Measurements from ENCODE around the gene PGM5. TPM values are rescaled to one million over a fixed set of nuclear protein-coding genes. Genes with fewer than 3 reads are reported as not detected.

Gene PGM5
- total RNA-seq, 3 donors from 2014 or later (not counting 1 experiment from before 2014, with no cell fraction given) = 0.43 to 1.8 TPM; not detected in 1

GRCh38 chr9:68416936-68417564 lies 60.6 kb downstream of the PGM5 start:
- no peaks in the 10 kb centered on the region for H3K36me3 ChIP-seq (ENCODE audit: control insufficient read depth, insufficient read depth, low read length)
- H3K9me3 ChIP-seq (ENCODE audit: control insufficient read depth, insufficient read depth, low read length) = no peaks in the 10 kb centered on the region
- Mint-ChIP-seq H3K4me3 (no peak overlapping the region), H3K4me1 (peaks cover 0 to 9% of the 10 kb centered on the region in 2 donors), H3K36me3 (no peaks in the 10 kb centered on the region), H3K27me3 (ENCODE audit: low read depth in 2 of 2) (no peaks in the 10 kb centered on the region), H3K9me3 (no peaks in the 10 kb centered on the region), H3K27ac (no peak overlapping the region)
- peak; percentile 18 for TF ChIP-seq CTCF (IDR thresholded peaks at IDR 0.05)
- no peaks in the 10 kb centered on the region for H3K4me1 ChIP-seq (ENCODE audit: control insufficient read depth, insufficient read depth, low read length)
- no peak overlapping the region for H3K4me3 ChIP-seq (ENCODE audit: low read length)
- 53% methylated on average over 8 of the region's 8 CpGs for WGBS (ENCODE audit: insufficient coverage)
- ATAC-seq (peak in 1 of 3 donors; percentile 57), DNase-seq (peak in 1 of 2 donors; percentile 3)
- H3K27me3 ChIP-seq (ENCODE audit: control insufficient read depth, insufficient read depth, low read length) = no peaks in the 10 kb centered on the region
- no peak overlapping the region for H3K27ac ChIP-seq (ENCODE audit: low read length)
- intact Hi-C loops (cut with micrococcal nuclease) = no loop called here

GRCh38 chr9:68417762-68418161 lies 61.4 kb downstream of the PGM5 start:
- intact Hi-C loops (cut with micrococcal nuclease) = no loop called here
- no peaks in the 10 kb centered on the region for H3K9me3 ChIP-seq (ENCODE audit: control insufficient read depth, insufficient read depth, low read length)
- Mint-ChIP-seq H3K4me3 (no peak overlapping the region), H3K9me3 (no peaks in the 10 kb centered on the region), H3K36me3 (no peaks in the 10 kb centered on the region), H3K27ac (no peak overlapping the region), H3K27me3 (ENCODE audit: low read depth in 2 of 2) (no peaks in the 10 kb centered on the region), H3K4me1 (peaks cover 0 to 9% of the 10 kb centered on the region in 2 donors)
- no peak for TF ChIP-seq CTCF (IDR thresholded peaks at IDR 0.05)
- ATAC-seq = no peak
- H3K27ac ChIP-seq (ENCODE audit: low read length) = no peak overlapping the region
- no peaks in the 10 kb centered on the region for H3K27me3 ChIP-seq (ENCODE audit: control insufficient read depth, insufficient read depth, low read length)
- no peaks in the 10 kb centered on the region for H3K36me3 ChIP-seq (ENCODE audit: control insufficient read depth, insufficient read depth, low read length)
- no peaks in the 10 kb centered on the region for H3K4me1 ChIP-seq (ENCODE audit: control insufficient read depth, insufficient read depth, low read length)
- no peak for DNase-seq
- no peak overlapping the region for H3K4me3 ChIP-seq (ENCODE audit: low read length)
- 94% methylated on average over 3 of the region's 3 CpGs for WGBS (ENCODE audit: insufficient coverage)

GRCh38 chr9:68418259-68418845 lies 61.9 kb downstream of the PGM5 start:
- H3K27me3 ChIP-seq (ENCODE audit: control insufficient read depth, insufficient read depth, low read length) = no peaks in the 10 kb centered on the region
- WGBS (ENCODE audit: insufficient coverage) = 72% methylated on average over 10 of the region's 11 CpGs
- intact Hi-C loops (cut with micrococcal nuclease) = no loop called here
- Mint-ChIP-seq H3K36me3 (no peaks in the 10 kb centered on the region), H3K27ac (no peak overlapping the region), H3K4me1 (peaks cover 0 to 9% of the 10 kb centered on the region in 2 donors), H3K27me3 (ENCODE audit: low read depth in 2 of 2) (no peaks in the 10 kb centered on the region), H3K4me3 (no peak overlapping the region), H3K9me3 (no peaks in the 10 kb centered on the region)
- H3K36me3 ChIP-seq (ENCODE audit: control insufficient read depth, insufficient read depth, low read length) = no peaks in the 10 kb centered on the region
- DNase-seq (no peak), ATAC-seq (no peak)
- H3K4me1 ChIP-seq (ENCODE audit: control insufficient read depth, insufficient read depth, low read length) = no peaks in the 10 kb centered on the region
- H3K9me3 ChIP-seq (ENCODE audit: control insufficient read depth, insufficient read depth, low read length) = no peaks in the 10 kb centered on the region
- H3K4me3 ChIP-seq (ENCODE audit: low read length) = no peak overlapping the region
- TF ChIP-seq CTCF (IDR thresholded peaks at IDR 0.05) = no peak
- no peak overlapping the region for H3K27ac ChIP-seq (ENCODE audit: low read length)
